Neural crest cell (in vitro differentiated cells): ENCODE results near the gene ABTB2. TPM values are rescaled to one million over a fixed set of nuclear protein-coding genes. Genes with fewer than 3 reads are reported as not detected.

Source experiments
- DNase-seq: peaks from one replicate; pipeline ENCODE4 v3.0.0; 2021; ENCODE audit warnings: low read depth, mixed read lengths, low spot score
- H3K27ac Mint-ChIP-seq: one replicate; pipeline ENCODE4 v1.8.0; 2021; ENCODE audit warnings: mild to moderate bottlenecking, mixed read lengths; ENCODE audit not compliant: unreplicated experiment
- H3K27me3 Mint-ChIP-seq: 2 replicates; pipeline ENCODE4 v1.8.0; 2021; ENCODE audit warnings: low read depth, mild to moderate bottlenecking, mixed read lengths
- H3K36me3 Mint-ChIP-seq: 2 replicates; pipeline ENCODE4 v1.8.0; 2021; ENCODE audit warnings: low read depth, mild to moderate bottlenecking, mixed read lengths
- H3K4me1 Mint-ChIP-seq: 2 replicates; pipeline ENCODE4 v1.8.0; 2021; ENCODE audit warnings: mixed read lengths
- H3K4me3 Mint-ChIP-seq: one replicate; pipeline ENCODE4 v1.8.0; 2021; ENCODE audit warnings: mild to moderate bottlenecking, mixed read lengths
- H3K9me3 Mint-ChIP-seq: 2 replicates; pipeline ENCODE4 v1.8.0; 2021; ENCODE audit warnings: mixed read lengths
- CTCF ChIP-seq: fragments of 200-600 bp; sonication (generic); conservative IDR thresholded peaks from 2 replicates; pipeline ENCODE4 v1.5.0; 2021; ENCODE audit warnings: antibody characterized with exemption, mild to moderate bottlenecking
- total RNA-seq: library from RNA; stranded (reverse); gene quantifications from 2 replicates; pipeline ENCODE4 v1.2.1, GENCODE V29; 2021

Gene ABTB2
- total RNA-seq, 1 donor from 2014 or later, result 3.0 TPM

- peak; percentile 21 for DNase-seq
Measured at GRCh38 chr11:34185926-34186841, 171.6 kb downstream of the ABTB2 start.

GRCh38 chr11:34184505-34185015 is 173.2 kb downstream of the ABTB2 start:
- peaks cover 56% of the 10 kb centered on the region for H3K4me1 Mint-ChIP-seq
- H3K36me3 Mint-ChIP-seq, result no peaks in the 10 kb centered on the region
- no peak overlapping the region for H3K27ac Mint-ChIP-seq
- no peaks in the 10 kb centered on the region for H3K9me3 Mint-ChIP-seq
- no peak for DNase-seq
- H3K27me3 Mint-ChIP-seq, result no peaks in the 10 kb centered on the region
- TF ChIP-seq CTCF, result no peak
- no peak overlapping the region for H3K4me3 Mint-ChIP-seq

More at GRCh38 chr11:34185926-34186841, 171.6 kb downstream of the ABTB2 start:
- Mint-ChIP-seq H3K4me1 (peaks cover 54% of the 10 kb centered on the region), H3K27ac (peak overlapping the region; percentile 98), H3K36me3 (no peaks in the 10 kb centered on the region), H3K27me3 (no peaks in the 10 kb centered on the region), H3K9me3 (no peaks in the 10 kb centered on the region), H3K4me3 (peak overlapping the region; percentile 38)
- TF ChIP-seq CTCF, result no peak

GRCh38 chr11:34183848-34184391 is 173.9 kb downstream of the ABTB2 start:
- Mint-ChIP-seq H3K4me1 (peaks cover 51% of the 10 kb centered on the region), H3K4me3 (no peak overlapping the region), H3K9me3 (no peaks in the 10 kb centered on the region), H3K36me3 (no peaks in the 10 kb centered on the region), H3K27ac (no peak overlapping the region), H3K27me3 (no peaks in the 10 kb centered on the region)
- no peak for TF ChIP-seq CTCF
- no peak for DNase-seq

- TF ChIP-seq CTCF, result no peak
Measured at GRCh38 chr11:34182921-34183685, 174.7 kb downstream of the ABTB2 start.

GRCh38 chr11:34182425-34182824 is 175.4 kb downstream of the ABTB2 start:
- Mint-ChIP-seq H3K4me1 (peaks cover 36% of the 10 kb centered on the region), H3K4me3 (no peak overlapping the region), H3K27me3 (no peaks in the 10 kb centered on the region), H3K9me3 (no peaks in the 10 kb centered on the region), H3K36me3 (no peaks in the 10 kb centered on the region), H3K27ac (no peak overlapping the region)
- no peak for DNase-seq
- no peak for TF ChIP-seq CTCF

More at GRCh38 chr11:34182921-34183685, 174.7 kb downstream of the ABTB2 start:
- Mint-ChIP-seq H3K27ac (no peak overlapping the region), H3K4me3 (no peak overlapping the region), H3K27me3 (no peaks in the 10 kb centered on the region), H3K9me3 (no peaks in the 10 kb centered on the region), H3K4me1 (peaks cover 43% of the 10 kb centered on the region), H3K36me3 (no peaks in the 10 kb centered on the region)
- no peak for DNase-seq
